RKO (cell line): ENCODE measurements around the gene MFSD2A.
"Not testable (repeated sequence)": the region's sequence is repeated elsewhere in the genome, so short reads cannot be mapped to it uniquely, and the experiment has no call there.

ENCODE experiments used
- DNase-seq: peaks from one replicate; pipeline ENCODE4 v3.0.0-alpha.2; 2016; ENCODE audit warnings: low spot score

MFSD2A gene

DNA sequence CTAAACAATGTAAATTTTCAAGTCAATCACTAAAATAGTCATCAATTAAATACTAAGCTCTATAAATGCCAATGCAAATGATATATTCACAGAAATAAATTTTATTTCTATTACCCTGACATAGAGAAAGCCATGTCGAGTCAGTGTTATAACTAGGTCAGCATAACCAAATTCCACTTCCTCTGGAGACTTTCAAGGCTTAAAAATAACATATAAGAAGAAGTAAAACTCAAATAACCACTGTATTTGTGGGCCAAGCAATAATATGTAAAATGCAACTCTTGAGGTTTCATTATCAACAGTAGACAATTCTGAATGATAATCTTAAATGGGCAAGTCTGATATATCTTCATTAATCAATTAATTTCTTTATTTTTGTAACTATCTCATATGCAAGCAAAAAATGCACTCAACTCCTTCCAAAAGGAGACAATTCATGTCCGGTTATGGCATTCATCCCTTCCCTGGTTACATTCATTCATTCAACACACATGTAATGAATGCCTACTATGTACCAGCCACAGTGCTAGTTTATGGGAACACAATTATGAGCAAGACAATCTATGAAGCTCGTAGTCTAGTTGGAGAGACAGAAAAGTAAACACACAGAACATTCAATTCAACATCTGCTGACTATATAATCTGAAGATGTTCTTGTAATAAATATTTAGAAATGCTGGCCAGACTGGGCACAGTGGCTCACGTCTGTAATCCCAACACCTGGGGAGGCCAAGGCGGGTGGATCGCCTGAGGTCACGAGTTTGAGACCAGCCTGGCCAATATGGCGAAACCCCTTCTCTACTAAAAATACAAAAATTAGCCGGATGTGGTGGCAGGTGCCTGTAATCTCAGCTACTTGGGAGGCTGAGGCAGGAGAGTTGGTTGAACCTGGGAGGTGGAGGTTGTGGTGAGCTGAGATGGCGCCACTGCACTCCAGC is 48.5 kb downstream of the MFSD2A start:
- DNase-seq = no peak

DNA sequence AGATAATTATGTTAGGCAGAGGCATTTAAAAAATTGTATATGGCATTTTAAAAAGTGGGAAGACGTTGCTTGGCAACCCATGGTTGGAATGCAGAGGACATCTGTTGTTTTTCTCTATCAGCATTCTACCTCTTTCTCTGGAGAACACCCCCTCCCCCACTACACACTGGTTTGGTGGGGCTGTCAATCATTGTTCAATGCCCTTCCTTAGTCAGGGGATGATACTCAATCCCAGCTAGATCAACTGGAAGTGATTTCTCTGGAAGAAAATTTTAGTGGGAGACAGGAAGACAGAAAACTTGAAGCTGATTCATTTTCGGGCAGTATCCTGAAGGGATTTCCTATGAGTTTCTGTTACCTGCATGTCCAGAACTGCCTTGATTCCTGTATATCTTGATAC is 49.9 kb downstream of the MFSD2A start:
- DNase-seq = no peak

DNA sequence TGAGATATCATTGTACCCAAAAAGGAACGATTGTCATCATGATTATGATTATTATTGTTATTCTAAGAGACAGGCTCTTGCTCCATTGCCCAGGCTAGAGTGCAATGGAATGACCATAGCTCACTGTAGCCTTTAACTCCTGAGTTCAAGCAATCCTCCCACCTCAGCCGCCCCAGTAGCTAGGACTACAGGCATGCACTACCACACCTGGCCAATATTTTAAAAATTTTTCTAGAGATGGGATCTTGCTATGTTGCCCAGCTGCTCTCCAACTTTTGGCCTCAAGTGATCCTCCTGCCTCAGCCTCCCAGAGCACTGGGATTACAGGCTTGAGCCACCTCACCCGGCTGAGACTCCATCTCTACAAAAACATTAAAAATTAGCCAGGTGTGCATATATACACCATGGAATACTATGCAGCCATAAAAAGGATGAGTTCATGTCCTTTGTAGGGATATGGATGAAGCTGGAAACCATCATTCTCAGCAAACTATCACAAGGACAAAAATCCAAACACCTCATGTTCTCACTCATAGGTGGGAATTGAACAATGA is 52.6 kb downstream of the MFSD2A start:
- DNase-seq = not testable (repeated sequence)

DNA sequence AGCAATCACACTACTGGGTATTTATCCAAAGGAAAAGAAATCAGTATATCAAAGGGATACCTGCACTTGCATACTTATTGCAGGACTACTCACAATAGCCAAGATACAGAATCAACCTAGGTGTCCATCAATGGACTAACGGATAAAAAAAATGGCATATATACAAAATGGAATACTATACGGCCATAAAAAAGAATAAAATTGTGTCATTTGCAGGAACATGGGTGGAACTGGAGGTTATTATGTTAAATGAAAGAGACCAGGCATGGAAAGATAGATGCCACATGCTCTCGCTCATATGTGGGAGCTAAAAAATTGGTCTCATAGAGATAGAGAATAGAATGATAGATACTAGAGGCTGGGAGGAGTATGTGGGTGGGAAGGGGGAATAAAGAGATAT is 56.3 kb downstream of the MFSD2A start:
- no peak for DNase-seq

DNA sequence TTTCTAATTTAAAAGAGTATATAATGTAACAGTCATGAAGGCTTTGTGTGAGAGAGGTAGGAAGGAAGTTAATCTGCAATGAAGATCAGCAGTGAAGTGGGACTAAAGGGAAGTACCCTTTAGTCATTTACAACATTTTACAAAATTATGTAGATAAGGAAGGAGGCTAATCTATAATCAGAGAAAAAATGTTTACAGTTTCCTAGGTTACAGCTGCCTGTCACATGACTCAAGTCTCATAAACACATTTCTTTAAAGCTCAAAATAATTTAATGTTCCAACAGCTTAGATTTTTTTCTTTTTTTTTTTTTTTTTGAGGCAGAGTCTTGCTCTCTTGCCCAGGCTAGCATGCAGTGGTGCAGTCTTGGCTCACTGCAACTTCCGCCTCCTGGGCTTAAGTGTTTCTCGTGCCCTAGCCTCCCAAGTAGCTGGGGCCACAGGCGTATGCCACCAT is 59.3 kb downstream of the MFSD2A start:
- DNase-seq = no peak

DNA sequence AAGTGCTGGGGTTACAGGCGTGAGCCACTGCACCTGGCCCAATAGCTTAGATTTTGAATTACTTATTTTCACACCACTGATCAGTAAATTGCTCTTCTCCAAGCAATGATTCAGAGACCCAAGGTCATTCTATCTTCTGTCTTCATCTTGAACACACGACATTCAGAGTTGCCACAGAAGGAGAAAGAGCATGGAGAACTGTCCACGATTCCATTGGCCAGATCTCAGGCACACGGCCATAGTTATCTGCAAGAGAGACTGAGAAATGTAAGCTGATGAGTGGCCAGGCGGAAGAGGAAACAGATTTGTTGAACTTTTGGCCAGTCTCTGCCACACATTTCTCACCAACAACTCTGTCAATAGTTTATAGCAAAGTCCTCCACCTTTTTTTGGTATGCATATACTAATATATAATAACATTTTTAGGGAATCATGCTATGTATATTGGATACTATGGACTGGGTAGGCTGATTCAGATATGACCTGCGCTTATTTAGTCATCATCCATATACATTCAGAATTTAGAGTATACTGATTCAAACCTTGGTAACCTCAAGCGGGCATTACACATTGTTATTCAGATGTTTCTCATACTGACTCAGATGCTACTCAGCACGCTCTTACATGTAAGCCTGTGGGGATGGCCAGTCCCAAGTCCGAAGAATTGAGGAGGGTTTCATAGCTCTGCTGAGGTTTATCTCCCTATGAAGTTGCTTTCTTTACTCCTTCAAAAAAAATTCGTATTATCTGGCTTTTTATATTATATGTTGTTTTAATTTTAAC is 60.1 kb downstream of the MFSD2A start:
- peak; percentile 98 for DNase-seq

DNA sequence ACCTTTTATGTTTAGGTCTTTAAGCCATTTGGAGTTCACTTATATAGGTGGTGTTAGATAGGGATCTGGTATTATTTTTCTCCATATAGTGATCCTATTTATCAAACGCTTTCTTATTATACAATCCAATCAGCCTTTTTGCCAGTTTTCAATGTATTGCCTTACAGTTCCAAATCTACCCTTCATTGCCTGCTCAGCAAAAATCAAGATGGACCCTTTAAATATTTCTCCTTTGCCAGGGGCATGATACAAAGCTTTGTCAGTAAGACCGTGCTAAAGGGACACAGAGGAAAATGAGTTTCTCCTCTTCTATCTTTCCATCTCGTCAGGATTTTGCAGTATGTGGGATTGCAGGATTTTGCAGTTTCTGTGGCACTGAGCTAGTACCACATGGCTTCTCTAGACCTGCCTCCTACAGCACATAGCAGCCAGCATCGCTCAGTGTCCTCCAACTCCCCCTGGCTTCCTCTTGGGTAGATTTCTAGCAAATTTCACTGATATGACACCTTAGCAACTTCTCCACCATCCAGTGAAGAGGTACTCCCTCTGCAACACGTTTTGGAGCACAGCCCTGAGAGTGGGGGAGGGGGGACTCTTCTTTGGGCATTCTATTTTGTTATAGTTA is 63.1 kb downstream of the MFSD2A start:
- no peak for DNase-seq
